WTC11 (cell line): ENCODE data around the gene CLEC9A.

Experiments
- CREB1 ChIP-seq: sonication (generic); formaldehyde crosslinking; IDR thresholded peaks from 2 replicates; pipeline ENCODE4 v1.8.0; 2023; ENCODE audit warnings: mild to moderate bottlenecking, missing genetic modification reagents
- FOXJ3 ChIP-seq: sonication (generic); formaldehyde crosslinking; IDR thresholded peaks from 2 replicates; pipeline ENCODE4 v1.9.0; 2021; ENCODE audit warnings: missing genetic modification reagents, mild to moderate bottlenecking, borderline replicate concordance
- GABPB1 ChIP-seq: sonication (generic); formaldehyde crosslinking; IDR thresholded peaks from 2 replicates; pipeline ENCODE4 v1.8.1; 2023; ENCODE audit warnings: mild to moderate bottlenecking, missing genetic modification reagents
- MYBL2 ChIP-seq: sonication (generic); formaldehyde crosslinking; IDR thresholded peaks from 2 replicates; pipeline ENCODE4 v1.8.1; 2023; ENCODE audit warnings: mild to moderate bottlenecking, moderate library complexity, missing genetic modification reagents
- NFYB ChIP-seq: sonication (generic); formaldehyde crosslinking; conservative IDR thresholded peaks from 2 replicates; pipeline ENCODE4 v1.8.0; 2022; ENCODE audit warnings: low read depth, missing genetic modification reagents
- NR2C2 ChIP-seq: sonication (generic); formaldehyde crosslinking; IDR thresholded peaks from 2 replicates; pipeline ENCODE4 v1.8.0; 2022; ENCODE audit warnings: mild to moderate bottlenecking, missing genetic modification reagents
- NR3C1 ChIP-seq: sonication (generic); formaldehyde crosslinking; conservative IDR thresholded peaks from 2 replicates; pipeline ENCODE4 v1.8.1; 2023; ENCODE audit warnings: low read depth, mild to moderate bottlenecking, missing genetic modification reagents
- TCF7 ChIP-seq: sonication (generic); formaldehyde crosslinking; IDR thresholded peaks from 2 replicates; pipeline ENCODE4 v1.8.0; 2022; ENCODE audit warnings: mild to moderate bottlenecking, low read depth, missing genetic modification reagents, moderate library complexity
- ZNF138 ChIP-seq: sonication (generic); formaldehyde crosslinking; conservative IDR thresholded peaks from 2 replicates; pipeline ENCODE4 v1.8.1; 2022; ENCODE audit warnings: mild to moderate bottlenecking, moderate library complexity, missing genetic modification reagents
- ZNF232 ChIP-seq: sonication (generic); formaldehyde crosslinking; IDR thresholded peaks from 2 replicates; pipeline ENCODE4 v1.8.0; 2022; ENCODE audit warnings: mild to moderate bottlenecking, missing genetic modification reagents
- TF ChIP-seq, protein P1 (sequence below): sonication (generic); formaldehyde crosslinking; IDR thresholded peaks from 2 replicates; pipeline ENCODE4 v1.8.0; 2022; ENCODE audit warnings: mild to moderate bottlenecking, missing genetic modification reagents
- TF ChIP-seq, protein P2 (sequence below): fragments of 200-600 bp; IDR thresholded peaks from 2 replicates; pipeline ENCODE4 v1.8.0; 2022; ENCODE audit warnings: antibody characterized with exemption
- TF ChIP-seq, protein P3 (sequence below): fragments of 250-450 bp; sonication (Bioruptor Pico); IDR thresholded peaks from 2 replicates; pipeline ENCODE4 v1.9.0; 2021; ENCODE audit warnings: mild to moderate bottlenecking, borderline replicate concordance
- TF ChIP-seq, protein P4 (sequence below): sonication (generic); formaldehyde crosslinking; IDR thresholded peaks from 2 replicates; pipeline ENCODE4 v1.8.1; 2023; ENCODE audit warnings: mild to moderate bottlenecking, missing genetic modification reagents, moderate library complexity

DNA sequence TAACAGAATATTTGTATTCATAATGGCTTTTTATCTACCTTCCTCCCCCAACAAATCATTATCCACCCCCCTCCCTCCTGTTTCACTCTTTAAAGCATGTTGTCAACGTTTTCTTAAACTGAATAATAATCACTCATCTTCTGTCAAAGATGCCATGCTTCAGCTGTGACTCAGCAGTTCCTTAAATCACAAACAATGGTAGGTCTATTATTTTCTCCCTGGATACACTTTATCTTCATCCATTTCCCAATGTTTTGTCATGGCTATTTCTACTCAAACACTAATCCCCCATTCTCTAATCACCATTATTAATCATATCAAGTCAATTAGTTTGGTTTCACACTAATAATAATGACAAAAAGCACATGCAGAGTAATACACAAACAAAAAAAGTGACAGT, 13.6 kb upstream of the CLEC9A start:
- TF ChIP-seq, protein P1, sequence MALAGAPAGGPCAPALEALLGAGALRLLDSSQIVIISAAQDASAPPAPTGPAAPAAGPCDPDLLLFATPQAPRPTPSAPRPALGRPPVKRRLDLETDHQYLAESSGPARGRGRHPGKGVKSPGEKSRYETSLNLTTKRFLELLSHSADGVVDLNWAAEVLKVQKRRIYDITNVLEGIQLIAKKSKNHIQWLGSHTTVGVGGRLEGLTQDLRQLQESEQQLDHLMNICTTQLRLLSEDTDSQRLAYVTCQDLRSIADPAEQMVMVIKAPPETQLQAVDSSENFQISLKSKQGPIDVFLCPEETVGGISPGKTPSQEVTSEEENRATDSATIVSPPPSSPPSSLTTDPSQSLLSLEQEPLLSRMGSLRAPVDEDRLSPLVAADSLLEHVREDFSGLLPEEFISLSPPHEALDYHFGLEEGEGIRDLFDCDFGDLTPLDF (CRISPR knock-in tag), result no peak
- TF ChIP-seq ZNF232 (CRISPR knock-in tag) (no peak), NR2C2 (CRISPR knock-in tag) (no peak), FOXJ3 (no peak), NFYB (CRISPR knock-in tag) (no peak), NR3C1 (no peak), TCF7 (CRISPR knock-in tag) (no peak), ZNF138 (CRISPR knock-in tag) (no peak), GABPB1 (CRISPR knock-in tag) (no peak), MYBL2 (no peak), CREB1 (no peak)
- TF ChIP-seq, protein P2, sequence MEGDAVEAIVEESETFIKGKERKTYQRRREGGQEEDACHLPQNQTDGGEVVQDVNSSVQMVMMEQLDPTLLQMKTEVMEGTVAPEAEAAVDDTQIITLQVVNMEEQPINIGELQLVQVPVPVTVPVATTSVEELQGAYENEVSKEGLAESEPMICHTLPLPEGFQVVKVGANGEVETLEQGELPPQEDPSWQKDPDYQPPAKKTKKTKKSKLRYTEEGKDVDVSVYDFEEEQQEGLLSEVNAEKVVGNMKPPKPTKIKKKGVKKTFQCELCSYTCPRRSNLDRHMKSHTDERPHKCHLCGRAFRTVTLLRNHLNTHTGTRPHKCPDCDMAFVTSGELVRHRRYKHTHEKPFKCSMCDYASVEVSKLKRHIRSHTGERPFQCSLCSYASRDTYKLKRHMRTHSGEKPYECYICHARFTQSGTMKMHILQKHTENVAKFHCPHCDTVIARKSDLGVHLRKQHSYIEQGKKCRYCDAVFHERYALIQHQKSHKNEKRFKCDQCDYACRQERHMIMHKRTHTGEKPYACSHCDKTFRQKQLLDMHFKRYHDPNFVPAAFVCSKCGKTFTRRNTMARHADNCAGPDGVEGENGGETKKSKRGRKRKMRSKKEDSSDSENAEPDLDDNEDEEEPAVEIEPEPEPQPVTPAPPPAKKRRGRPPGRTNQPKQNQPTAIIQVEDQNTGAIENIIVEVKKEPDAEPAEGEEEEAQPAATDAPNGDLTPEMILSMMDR, result no peak
- TF ChIP-seq, protein P3, sequence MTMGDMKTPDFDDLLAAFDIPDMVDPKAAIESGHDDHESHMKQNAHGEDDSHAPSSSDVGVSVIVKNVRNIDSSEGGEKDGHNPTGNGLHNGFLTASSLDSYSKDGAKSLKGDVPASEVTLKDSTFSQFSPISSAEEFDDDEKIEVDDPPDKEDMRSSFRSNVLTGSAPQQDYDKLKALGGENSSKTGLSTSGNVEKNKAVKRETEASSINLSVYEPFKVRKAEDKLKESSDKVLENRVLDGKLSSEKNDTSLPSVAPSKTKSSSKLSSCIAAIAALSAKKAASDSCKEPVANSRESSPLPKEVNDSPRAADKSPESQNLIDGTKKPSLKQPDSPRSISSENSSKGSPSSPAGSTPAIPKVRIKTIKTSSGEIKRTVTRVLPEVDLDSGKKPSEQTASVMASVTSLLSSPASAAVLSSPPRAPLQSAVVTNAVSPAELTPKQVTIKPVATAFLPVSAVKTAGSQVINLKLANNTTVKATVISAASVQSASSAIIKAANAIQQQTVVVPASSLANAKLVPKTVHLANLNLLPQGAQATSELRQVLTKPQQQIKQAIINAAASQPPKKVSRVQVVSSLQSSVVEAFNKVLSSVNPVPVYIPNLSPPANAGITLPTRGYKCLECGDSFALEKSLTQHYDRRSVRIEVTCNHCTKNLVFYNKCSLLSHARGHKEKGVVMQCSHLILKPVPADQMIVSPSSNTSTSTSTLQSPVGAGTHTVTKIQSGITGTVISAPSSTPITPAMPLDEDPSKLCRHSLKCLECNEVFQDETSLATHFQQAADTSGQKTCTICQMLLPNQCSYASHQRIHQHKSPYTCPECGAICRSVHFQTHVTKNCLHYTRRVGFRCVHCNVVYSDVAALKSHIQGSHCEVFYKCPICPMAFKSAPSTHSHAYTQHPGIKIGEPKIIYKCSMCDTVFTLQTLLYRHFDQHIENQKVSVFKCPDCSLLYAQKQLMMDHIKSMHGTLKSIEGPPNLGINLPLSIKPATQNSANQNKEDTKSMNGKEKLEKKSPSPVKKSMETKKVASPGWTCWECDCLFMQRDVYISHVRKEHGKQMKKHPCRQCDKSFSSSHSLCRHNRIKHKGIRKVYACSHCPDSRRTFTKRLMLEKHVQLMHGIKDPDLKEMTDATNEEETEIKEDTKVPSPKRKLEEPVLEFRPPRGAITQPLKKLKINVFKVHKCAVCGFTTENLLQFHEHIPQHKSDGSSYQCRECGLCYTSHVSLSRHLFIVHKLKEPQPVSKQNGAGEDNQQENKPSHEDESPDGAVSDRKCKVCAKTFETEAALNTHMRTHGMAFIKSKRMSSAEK (CRISPR knock-in tag), result no peak
- TF ChIP-seq, protein P4, sequence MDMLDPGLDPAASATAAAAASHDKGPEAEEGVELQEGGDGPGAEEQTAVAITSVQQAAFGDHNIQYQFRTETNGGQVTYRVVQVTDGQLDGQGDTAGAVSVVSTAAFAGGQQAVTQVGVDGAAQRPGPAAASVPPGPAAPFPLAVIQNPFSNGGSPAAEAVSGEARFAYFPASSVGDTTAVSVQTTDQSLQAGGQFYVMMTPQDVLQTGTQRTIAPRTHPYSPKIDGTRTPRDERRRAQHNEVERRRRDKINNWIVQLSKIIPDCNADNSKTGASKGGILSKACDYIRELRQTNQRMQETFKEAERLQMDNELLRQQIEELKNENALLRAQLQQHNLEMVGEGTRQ (CRISPR knock-in tag), result no peak
